ENCODE data around the gene OCSTAMP.

The OCSTAMP gene

GRCh38 chr20:46572790-46573189 is 22.3 kb upstream of the OCSTAMP start:
- no peak for DNase-seq

- DNase-seq = no peak
Measured at GRCh38 chr20:46572153-46572552, 21.7 kb upstream of the OCSTAMP start.

- DNase-seq = no peak
Measured at GRCh38 chr20:46571418-46571817, 21.0 kb upstream of the OCSTAMP start.

GRCh38 chr20:46570956-46571355 is 20.5 kb upstream of the OCSTAMP start:
- no peak for DNase-seq

- DNase-seq = no peak
Measured at GRCh38 chr20:46569961-46570360, 19.5 kb upstream of the OCSTAMP start.

- DNase-seq = no peak
Measured at GRCh38 chr20:46568570-46569129, 18.2 kb upstream of the OCSTAMP start.

GRCh38 chr20:46566125-46566524 is 15.7 kb upstream of the OCSTAMP start:
- DNase-seq = no peak

- DNase-seq = no peak
Measured at GRCh38 chr20:46564241-46564957, 13.9 kb upstream of the OCSTAMP start.

- no peak for DNase-seq
Measured at GRCh38 chr20:46563860-46564221, 13.4 kb upstream of the OCSTAMP start.

- DNase-seq = no peak
Measured at GRCh38 chr20:46563170-46563859, 12.9 kb upstream of the OCSTAMP start.

- no peak for DNase-seq
Measured at GRCh38 chr20:46562373-46563169, 12.1 kb upstream of the OCSTAMP start.

GRCh38 chr20:46562009-46562372 is 11.5 kb upstream of the OCSTAMP start:
- no peak for DNase-seq

- no peak for DNase-seq
Measured at GRCh38 chr20:46559685-46560440, 9.4 kb upstream of the OCSTAMP start.

GRCh38 chr20:46559001-46559400 is 8.5 kb upstream of the OCSTAMP start:
- DNase-seq = no peak

GRCh38 chr20:46558511-46558959 is 8.1 kb upstream of the OCSTAMP start:
- no peak for DNase-seq

GRCh38 chr20:46557231-46557956 is 6.9 kb upstream of the OCSTAMP start:
- DNase-seq = no peak

- DNase-seq = no peak
Measured at GRCh38 chr20:46555370-46555956, 5.0 kb upstream of the OCSTAMP start.

GRCh38 chr20:46554828-46555227 is 4.4 kb upstream of the OCSTAMP start:
- DNase-seq = no peak

- DNase-seq = no peak
Measured at GRCh38 chr20:46553926-46554325, 3.5 kb upstream of the OCSTAMP start.

GRCh38 chr20:46552460-46553420 is 2.3 kb upstream of the OCSTAMP start:
- DNase-seq = no peak

Data from cortex of kidney (tissue), 1 donor.